HG03571 (cell line): ENCODE data around the gene BEGAIN.

Experiments
- ATAC-seq: cut with Tn5 transposase; IDR thresholded peaks from one replicate; pipeline ENCODE4 v1.9.1; 2021; ENCODE audit not compliant: unreplicated experiment

Gene BEGAIN

GRCh38 chr14:100553471-100553870 is 33.7 kb downstream of the BEGAIN start:
- ATAC-seq: no peak

- no peak for ATAC-seq
Observed at GRCh38 chr14:100552524-100553125, 34.6 kb downstream of the BEGAIN start.

- no peak for ATAC-seq
Observed at GRCh38 chr14:100551056-100551455, 36.2 kb downstream of the BEGAIN start.

- ATAC-seq: no peak
Observed at GRCh38 chr14:100549834-100550625, 37.2 kb downstream of the BEGAIN start.

- ATAC-seq: no peak
Observed at GRCh38 chr14:100548939-100549338, 38.3 kb downstream of the BEGAIN start.

GRCh38 chr14:100548295-100548655 is 38.9 kb downstream of the BEGAIN start:
- ATAC-seq: no peak

- ATAC-seq: no peak
Observed at GRCh38 chr14:100547633-100548294, 39.5 kb downstream of the BEGAIN start.

GRCh38 chr14:100546051-100546443 is 41.2 kb downstream of the BEGAIN start:
- ATAC-seq: no peak

- no peak for ATAC-seq
Observed at GRCh38 chr14:100545359-100545758, 41.9 kb downstream of the BEGAIN start.

GRCh38 chr14:100544506-100545141 is 42.6 kb downstream of the BEGAIN start:
- ATAC-seq: no peak

GRCh38 chr14:100543471-100544455 is 43.5 kb downstream of the BEGAIN start:
- ATAC-seq: no peak

GRCh38 chr14:100542619-100543205 is 44.5 kb downstream of the BEGAIN start:
- no peak for ATAC-seq

GRCh38 chr14:100541621-100542560 is 45.3 kb downstream of the BEGAIN start:
- ATAC-seq: no peak

- no peak for ATAC-seq
Observed at GRCh38 chr14:100540926-100541620, 46.1 kb downstream of the BEGAIN start.

- no peak for ATAC-seq
Observed at GRCh38 chr14:100540141-100540925, 46.9 kb downstream of the BEGAIN start.

- ATAC-seq: no peak
Observed at GRCh38 chr14:100539766-100540140, 47.5 kb downstream of the BEGAIN start.

GRCh38 chr14:100539003-100539660 is 48.1 kb downstream of the BEGAIN start:
- no peak for ATAC-seq
